Epithelial cell of proximal tubule (primary cell): ENCODE results near the gene RMND1. TPM values are rescaled to one million over a fixed set of nuclear protein-coding genes. Genes with fewer than 3 reads are reported as not detected.

Experiments used
- DNase-seq: peaks from one replicate; pipeline ENCODE4 v3.0.0-alpha.2; 2011; ENCODE audit warnings: low read depth
- H3K4me3 ChIP-seq: 2 replicates; pipeline ENCODE4 v1.5.1; 2011; ENCODE audit warnings: low read depth, mild to moderate bottlenecking, low read length
- CTCF ChIP-seq: conservative IDR thresholded peaks from 2 replicates; pipeline ENCODE4 v1.5.1; 2012; ENCODE audit warnings: low read depth, mild to moderate bottlenecking, low read length
- total RNA-seq: library from RNA; depleted of rRNA; stranded (reverse); fragments of >200 nt; gene quantifications from 2 replicates; pipeline ENCODE4 v1.2.3, GENCODE V29; 2015

RMND1 gene, protein sequence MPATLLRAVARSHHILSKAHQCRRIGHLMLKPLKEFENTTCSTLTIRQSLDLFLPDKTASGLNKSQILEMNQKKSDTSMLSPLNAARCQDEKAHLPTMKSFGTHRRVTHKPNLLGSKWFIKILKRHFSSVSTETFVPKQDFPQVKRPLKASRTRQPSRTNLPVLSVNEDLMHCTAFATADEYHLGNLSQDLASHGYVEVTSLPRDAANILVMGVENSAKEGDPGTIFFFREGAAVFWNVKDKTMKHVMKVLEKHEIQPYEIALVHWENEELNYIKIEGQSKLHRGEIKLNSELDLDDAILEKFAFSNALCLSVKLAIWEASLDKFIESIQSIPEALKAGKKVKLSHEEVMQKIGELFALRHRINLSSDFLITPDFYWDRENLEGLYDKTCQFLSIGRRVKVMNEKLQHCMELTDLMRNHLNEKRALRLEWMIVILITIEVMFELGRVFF
- 24.7 and 33.6 TPM in 2 replicates for total RNA-seq

DNA sequence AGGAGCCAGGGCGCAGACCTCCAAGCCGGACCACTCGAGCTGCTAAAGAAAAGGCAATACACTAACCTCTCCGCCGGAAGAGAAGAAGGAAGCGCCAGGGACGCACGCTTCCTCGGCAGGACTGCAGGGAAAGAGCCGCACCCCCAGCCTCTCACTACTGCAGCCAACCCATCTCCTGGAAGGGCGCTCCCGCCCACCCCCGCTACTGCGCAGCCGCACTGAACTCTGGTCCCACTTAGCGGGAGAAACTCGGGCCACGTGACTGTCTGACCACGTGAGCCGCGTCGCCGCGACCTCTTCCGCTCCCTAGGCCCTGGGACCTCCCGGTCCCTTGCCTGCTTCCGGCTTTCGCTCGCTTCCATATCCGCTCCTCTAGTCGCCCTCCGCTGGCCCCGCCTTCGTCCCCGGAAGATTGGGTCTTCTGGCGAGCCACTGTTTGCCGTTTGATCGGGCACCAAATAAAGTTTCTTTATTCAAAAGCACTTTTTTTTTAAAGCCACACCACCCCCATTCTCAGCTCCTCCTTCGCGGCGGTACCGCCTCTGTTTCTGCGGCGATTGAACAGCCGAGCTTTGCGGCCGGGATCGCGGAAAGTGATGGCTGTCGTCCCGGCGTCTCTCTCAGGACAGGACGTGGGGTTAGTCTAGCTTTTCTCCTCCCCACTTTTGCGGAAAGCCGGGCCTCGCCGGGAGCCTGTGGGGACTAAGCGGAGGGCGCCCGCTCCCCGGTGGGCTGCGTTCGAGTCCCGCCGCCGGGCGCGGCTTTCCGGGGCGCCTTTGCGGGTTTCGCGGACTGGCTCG lies at the start of gene RMND1:
RMND1 (minus strand) TSS at position 177 of the 800 bp plus-strand sequence. CDS start 6,315 bp downstream, outside the sequence.
- TF ChIP-seq CTCF: no peak
- DNase-seq: peak; percentile 94

DNA sequence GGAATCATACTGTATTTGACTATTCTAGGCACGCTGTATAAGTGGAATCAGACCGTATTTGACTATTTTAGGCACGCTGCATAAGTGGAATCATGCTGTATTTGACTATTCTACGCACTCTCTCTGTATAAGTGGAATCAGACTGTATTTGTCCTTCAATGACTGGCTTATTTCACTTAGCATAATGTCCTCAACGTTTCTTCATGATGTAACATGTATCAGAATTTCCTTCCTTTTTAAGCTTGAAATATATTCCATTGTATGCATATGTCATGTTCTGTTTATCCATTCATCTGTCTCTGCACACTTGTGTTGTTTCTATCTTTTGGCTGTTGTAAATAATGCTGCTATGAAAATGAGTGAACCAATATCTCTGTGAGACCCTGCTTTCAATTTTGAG lies 47.6 kb upstream of the RMND1 start:
- TF ChIP-seq CTCF: no peak
- no peak for DNase-seq
- no peak overlapping the region for H3K4me3 ChIP-seq

More for the DNA sequence above, at the start of gene RMND1:
- peak within 1 kb of the TSS; percentile 95 for H3K4me3 ChIP-seq

- H3K4me3 ChIP-seq: no peak overlapping the region
- TF ChIP-seq CTCF: no peak
- no peak for DNase-seq
Observed at GRCh38 chr6:151498327-151498726, 46.4 kb upstream of the RMND1 start.

DNA sequence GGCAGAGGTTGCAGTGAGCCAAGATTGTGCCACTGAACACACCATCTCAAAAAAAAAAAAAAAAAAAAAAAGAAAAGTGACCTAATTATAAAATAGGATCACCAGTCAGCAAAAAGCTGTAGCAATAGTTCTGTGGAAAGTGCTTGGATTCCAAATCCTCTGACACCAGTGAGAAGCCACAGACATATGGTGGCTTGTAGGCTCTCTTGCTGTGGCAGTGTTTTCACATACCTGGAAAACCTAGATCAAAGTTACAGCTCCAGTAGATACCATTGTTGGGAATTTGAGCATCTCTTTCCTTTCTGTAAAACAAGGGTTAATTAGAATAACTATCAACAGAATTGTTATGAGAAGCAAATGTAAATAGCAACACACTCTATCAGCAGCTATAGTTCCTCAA lies 46.0 kb upstream of the RMND1 start:
- no peak for TF ChIP-seq CTCF

GRCh38 chr6:151495380-151495779 lies 43.5 kb upstream of the RMND1 start:
- TF ChIP-seq CTCF: no peak
- H3K4me3 ChIP-seq: no peak overlapping the region
- DNase-seq: no peak

More for the DNA sequence above, 46.0 kb upstream of the RMND1 start:
- no peak for DNase-seq
- no peak overlapping the region for H3K4me3 ChIP-seq

GRCh38 chr6:151494936-151495320 lies 43.0 kb upstream of the RMND1 start:
- no peak for TF ChIP-seq CTCF
- no peak for DNase-seq
- H3K4me3 ChIP-seq: peak overlapping the region; percentile 72
